Measurements from ENCODE around the gene DACH1. TPM values are rescaled to one million over a fixed set of nuclear protein-coding genes. Genes with fewer than 3 reads are reported as not detected.

The DACH1 gene
- total RNA-seq, 1 donor from 2014 or later = 1.2 TPM

GRCh38 chr13:71536201-71536600, 330.8 kb downstream of the DACH1 start:
- Histone ChIP-seq H3K27me3 (ENCODE audit: control insufficient read depth, insufficient read depth, low read length) (no peaks in the 10 kb centered on the region), H3K4me3 (ENCODE audit: low read depth, low read length) (no peak overlapping the region), H3K36me3 (ENCODE audit: control insufficient read depth, insufficient read depth, low read length) (no peaks in the 10 kb centered on the region)
- DNase-seq (ENCODE audit: low read depth) = no peak
- TF ChIP-seq CTCF (IDR thresholded peaks at IDR 0.05; ENCODE audit: insufficient read depth, low read length, poor library complexity, severe bottlenecking) = no peak

- no peak for DNase-seq (ENCODE audit: low read depth)
- TF ChIP-seq CTCF (IDR thresholded peaks at IDR 0.05; ENCODE audit: insufficient read depth, low read length, poor library complexity, severe bottlenecking) = no peak
- H3K36me3 ChIP-seq (ENCODE audit: control insufficient read depth, insufficient read depth, low read length) = no peaks in the 10 kb centered on the region
- H3K4me3 ChIP-seq (ENCODE audit: low read depth, low read length) = no peak overlapping the region
- no peaks in the 10 kb centered on the region for H3K27me3 ChIP-seq (ENCODE audit: control insufficient read depth, insufficient read depth, low read length)
Measured at GRCh38 chr13:71524613-71525304, 342.2 kb downstream of the DACH1 start.

- no peaks in the 10 kb centered on the region for H3K36me3 ChIP-seq (ENCODE audit: control insufficient read depth, insufficient read depth, low read length)
- no peak for TF ChIP-seq CTCF (IDR thresholded peaks at IDR 0.05; ENCODE audit: insufficient read depth, low read length, poor library complexity, severe bottlenecking)
- no peaks in the 10 kb centered on the region for H3K27me3 ChIP-seq (ENCODE audit: control insufficient read depth, insufficient read depth, low read length)
- H3K4me3 ChIP-seq (ENCODE audit: low read depth, low read length) = no peak overlapping the region
- DNase-seq (ENCODE audit: low read depth) = no peak
Measured at GRCh38 chr13:71524245-71524612, 342.8 kb downstream of the DACH1 start.

GRCh38 chr13:71522941-71523526, 344.0 kb downstream of the DACH1 start:
- Histone ChIP-seq H3K36me3 (ENCODE audit: control insufficient read depth, insufficient read depth, low read length) (no peaks in the 10 kb centered on the region), H3K27me3 (ENCODE audit: control insufficient read depth, insufficient read depth, low read length) (no peaks in the 10 kb centered on the region), H3K4me3 (ENCODE audit: low read depth, low read length) (no peak overlapping the region)
- no peak for DNase-seq (ENCODE audit: low read depth)
- no peak for TF ChIP-seq CTCF (IDR thresholded peaks at IDR 0.05; ENCODE audit: insufficient read depth, low read length, poor library complexity, severe bottlenecking)

GRCh38 chr13:71517004-71517403, 350.0 kb downstream of the DACH1 start:
- Histone ChIP-seq H3K27me3 (ENCODE audit: control insufficient read depth, insufficient read depth, low read length) (no peaks in the 10 kb centered on the region), H3K4me3 (ENCODE audit: low read depth, low read length) (no peak overlapping the region), H3K36me3 (ENCODE audit: control insufficient read depth, insufficient read depth, low read length) (no peaks in the 10 kb centered on the region)
- no peak for TF ChIP-seq CTCF (IDR thresholded peaks at IDR 0.05; ENCODE audit: insufficient read depth, low read length, poor library complexity, severe bottlenecking)
- DNase-seq (ENCODE audit: low read depth) = no peak

GRCh38 chr13:71516521-71516920, 350.5 kb downstream of the DACH1 start:
- DNase-seq (ENCODE audit: low read depth) = no peak
- no peaks in the 10 kb centered on the region for H3K36me3 ChIP-seq (ENCODE audit: control insufficient read depth, insufficient read depth, low read length)
- H3K4me3 ChIP-seq (ENCODE audit: low read depth, low read length) = no peak overlapping the region
- H3K27me3 ChIP-seq (ENCODE audit: control insufficient read depth, insufficient read depth, low read length) = no peaks in the 10 kb centered on the region
- TF ChIP-seq CTCF (IDR thresholded peaks at IDR 0.05; ENCODE audit: insufficient read depth, low read length, poor library complexity, severe bottlenecking) = no peak

Measured in kidney epithelial cell (primary cell).